GM18520 (cell line): ENCODE results near the gene KHK.

Experiments
- ATAC-seq: cut with Tn5 transposase; IDR thresholded peaks from one replicate; pipeline ENCODE4 v1.9.1; 2021; ENCODE audit not compliant: unreplicated experiment

Gene KHK

DNA sequence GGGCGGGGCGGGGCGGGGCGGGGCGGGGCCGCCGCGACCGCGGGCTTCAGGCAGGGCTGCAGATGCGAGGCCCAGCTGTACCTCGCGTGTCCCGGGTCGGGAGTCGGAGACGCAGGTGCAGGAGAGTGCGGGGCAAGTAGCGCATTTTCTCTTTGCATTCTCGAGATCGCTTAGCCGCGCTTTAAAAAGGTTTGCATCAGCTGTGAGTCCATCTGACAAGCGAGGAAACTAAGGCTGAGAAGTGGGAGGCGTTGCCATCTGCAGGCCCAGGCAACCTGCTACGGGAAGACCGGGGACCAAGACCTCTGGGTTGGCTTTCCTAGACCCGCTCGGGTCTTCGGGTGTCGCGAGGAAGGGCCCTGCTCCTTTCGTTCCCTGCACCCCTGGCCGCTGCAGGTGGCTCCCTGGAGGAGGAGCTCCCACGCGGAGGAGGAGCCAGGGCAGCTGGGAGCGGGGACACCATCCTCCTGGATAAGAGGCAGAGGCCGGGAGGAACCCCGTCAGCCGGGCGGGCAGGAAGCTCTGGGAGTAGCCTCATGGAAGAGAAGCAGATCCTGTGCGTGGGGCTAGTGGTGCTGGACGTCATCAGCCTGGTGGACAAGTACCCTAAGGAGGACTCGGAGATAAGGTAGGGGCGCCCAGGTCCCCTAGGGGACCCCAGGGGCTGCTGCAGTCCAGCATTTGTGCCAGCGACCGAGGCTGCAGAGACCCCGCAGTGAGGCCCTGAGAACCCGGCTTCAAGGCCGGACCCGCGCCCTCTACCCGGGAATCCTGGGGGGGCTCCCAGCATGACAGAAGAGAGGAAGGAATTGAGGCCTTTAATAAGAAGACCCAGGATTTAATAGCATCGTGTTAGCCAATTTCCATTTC is at the start of gene KHK:
TSS of gene KHK (plus strand) at position 49 of the 870 bp plus-strand sequence. CDS start at position 537, 488 bp downstream.
- ATAC-seq: no peak

DNA sequence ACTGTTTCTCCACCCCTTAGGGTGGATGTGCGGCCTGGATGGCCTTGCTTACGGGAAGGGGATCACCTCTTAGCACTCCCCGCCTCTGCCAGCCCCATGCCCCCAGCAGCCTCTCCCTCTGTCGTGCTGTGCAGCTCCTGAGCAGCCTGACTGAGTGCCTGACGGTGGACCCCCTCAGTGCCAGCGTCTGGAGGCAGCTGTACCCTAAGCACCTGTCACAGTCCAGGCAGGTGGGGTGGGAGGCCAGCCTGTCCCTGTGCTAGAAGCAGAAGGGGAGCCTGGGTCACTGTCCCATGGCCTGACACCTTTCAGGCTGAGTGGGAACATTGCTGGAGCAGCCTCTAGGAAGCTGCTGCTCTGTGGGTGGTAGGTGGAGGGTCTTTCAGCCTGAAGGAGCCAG is 48.6 kb upstream of the KHK start:
- ATAC-seq: no peak

DNA sequence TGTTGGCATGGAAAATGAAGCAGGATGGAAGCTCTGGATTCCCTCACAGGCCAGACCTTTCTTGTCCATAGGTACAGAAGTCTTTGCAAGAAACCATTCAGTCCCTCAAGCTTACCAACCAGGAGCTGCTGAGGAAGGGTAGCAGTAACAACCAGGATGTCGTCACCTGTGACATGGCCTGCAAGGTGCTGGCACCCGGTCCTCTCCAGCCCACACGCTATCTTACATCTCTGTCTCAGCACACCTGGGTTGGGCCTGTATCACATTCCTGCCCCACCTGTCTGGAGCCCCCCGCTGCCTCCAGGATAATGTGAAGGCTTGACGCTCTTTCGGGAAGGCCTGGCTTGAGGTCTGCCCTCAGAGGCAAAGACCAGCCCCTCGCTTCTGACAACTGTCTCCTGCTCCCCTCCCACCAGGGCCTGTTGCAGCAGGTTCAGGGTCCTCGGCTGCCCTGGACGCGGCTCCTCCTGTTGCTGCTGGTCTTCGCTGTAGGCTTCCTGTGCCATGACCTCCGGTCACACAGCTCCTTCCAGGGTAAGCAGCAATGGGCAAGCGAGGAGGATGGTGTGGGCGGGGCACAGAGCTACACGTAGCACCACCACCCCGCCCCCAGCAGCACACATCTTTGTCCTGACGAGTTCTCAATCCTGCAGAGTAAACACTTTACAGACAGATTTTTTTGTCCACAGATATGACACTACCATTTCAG is 47.8 kb upstream of the KHK start:
- ATAC-seq: no peak

DNA sequence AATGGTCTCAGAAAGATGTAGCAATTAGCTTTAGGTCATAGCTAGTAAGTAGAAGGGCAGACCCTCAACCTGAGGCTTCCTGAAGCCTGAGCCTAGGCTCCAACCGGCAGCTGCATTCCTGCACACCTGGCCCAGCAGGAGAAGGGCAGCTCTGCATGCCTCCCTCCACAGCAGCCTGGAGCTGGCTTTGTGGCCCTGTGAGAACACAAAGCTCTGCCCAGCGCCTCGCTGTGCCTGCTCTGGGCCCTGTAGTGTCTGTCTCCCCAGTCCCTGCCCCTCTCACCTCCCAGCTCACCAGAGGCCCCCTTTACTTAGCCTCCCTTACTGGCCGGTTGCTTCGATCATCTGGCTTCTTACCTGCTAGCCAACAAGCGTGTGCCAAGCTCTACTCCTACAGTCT is 47.1 kb upstream of the KHK start:
- ATAC-seq: no peak

DNA sequence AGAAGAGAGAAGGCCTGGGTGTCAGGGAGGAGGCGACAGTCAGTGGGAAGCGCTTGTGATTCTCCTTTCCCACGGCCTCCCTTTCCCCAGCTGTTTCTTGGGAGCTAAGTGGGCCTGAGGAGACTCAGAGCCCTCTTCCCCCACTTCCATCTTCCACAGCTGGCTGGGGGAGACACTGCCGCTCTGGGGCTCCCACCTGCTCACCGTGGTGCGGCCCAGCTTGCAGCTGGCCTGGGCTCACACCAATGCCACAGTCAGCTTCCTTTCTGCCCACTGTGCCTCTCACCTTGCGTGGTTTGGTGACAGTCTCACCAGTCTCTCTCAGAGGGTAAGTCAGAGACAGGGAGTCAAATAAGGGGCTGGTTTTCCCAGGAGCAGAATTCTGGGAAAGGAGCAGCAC is 46.7 kb upstream of the KHK start:
- no peak for ATAC-seq

DNA sequence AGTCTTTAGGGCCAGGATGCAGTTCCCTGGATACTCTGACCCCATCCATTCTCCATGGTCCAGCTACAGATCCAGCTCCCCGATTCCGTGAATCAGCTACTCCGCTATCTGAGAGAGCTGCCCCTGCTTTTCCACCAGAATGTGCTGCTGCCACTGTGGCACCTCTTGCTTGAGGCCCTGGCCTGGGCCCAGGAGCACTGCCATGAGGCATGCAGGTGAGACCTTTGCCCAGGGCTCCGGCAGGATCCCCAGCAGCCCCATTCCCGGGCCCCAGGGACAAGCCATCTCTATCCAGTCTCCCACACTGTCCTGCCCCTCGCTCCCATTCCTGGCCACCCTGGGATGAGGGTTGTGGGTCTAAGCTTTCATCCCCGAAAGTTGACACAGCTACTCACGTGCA is 46.3 kb upstream of the KHK start:
- ATAC-seq: no peak

DNA sequence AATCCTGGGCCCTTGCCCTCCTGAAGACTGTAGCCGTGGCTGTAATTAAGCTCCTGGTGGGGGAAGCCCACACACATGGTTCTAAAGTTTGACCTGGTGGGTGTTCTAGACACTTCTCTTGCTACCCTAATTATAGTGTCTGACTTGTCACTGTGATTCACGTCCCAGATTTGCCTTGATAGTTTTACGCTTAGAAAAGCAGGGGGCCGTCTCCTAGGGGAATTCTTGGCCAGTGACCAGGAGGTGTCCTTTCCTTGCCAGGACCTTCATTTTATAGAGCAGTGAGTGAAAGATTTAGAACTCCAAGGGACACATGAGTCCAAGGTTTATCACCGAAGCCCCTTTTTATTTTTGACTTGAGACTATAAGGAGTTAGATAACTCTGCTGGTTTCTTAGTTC is 44.8 kb upstream of the KHK start:
- no peak for ATAC-seq

DNA sequence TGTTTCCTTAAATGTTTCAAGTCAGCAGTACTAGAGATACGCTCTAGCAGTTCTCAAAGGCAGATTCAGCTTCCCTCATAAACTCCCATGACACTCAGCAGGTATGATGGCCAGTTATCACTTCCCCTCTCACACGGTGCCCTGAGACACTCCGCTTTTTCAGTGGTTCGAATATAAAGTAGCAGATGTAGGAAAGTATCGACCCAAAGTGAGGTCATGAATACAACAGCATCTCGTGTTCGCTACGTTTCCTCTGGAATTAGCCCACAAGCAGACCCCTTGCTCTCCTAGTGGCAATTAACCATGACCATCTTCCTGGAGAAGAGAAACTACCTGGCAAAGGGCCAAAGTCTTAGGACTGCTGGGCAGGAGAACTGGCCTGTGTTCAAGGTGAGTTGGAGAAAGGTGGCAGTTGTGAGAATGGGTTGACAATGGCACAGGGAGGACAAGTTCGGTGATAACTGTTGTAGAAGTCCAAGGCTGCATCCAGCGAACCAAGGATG is 44.4 kb upstream of the KHK start:
- no peak for ATAC-seq

DNA sequence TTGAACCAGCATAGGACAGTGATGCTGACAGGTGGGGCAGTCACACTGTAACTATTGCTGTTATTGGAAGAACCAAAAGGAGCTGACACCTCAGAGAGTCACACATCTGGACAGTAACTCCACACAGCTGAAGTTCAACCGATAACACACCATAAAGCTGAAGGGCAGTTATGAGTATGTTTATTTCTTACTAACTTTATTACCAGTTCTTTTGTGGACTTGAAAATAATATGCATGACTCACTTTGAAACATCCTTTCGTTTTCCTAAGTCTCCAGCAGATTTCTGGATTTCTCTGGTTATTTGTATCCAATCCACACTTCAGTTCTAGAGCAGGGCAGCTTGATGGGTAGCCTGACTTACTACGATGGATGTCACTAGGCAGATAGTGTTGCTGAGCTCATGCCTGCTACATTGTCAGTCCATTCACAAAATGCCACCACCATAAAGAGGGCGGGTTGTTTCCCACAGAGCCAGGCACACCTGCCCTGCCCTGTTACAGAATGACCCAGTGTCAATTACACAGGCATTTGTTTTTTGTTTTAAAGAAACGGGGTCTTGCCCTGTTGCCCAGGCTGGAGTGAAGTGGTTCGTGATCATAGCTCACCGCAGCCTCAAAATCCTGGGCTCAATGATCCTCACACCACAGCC is 43.5 kb upstream of the KHK start:
- ATAC-seq: no peak

DNA sequence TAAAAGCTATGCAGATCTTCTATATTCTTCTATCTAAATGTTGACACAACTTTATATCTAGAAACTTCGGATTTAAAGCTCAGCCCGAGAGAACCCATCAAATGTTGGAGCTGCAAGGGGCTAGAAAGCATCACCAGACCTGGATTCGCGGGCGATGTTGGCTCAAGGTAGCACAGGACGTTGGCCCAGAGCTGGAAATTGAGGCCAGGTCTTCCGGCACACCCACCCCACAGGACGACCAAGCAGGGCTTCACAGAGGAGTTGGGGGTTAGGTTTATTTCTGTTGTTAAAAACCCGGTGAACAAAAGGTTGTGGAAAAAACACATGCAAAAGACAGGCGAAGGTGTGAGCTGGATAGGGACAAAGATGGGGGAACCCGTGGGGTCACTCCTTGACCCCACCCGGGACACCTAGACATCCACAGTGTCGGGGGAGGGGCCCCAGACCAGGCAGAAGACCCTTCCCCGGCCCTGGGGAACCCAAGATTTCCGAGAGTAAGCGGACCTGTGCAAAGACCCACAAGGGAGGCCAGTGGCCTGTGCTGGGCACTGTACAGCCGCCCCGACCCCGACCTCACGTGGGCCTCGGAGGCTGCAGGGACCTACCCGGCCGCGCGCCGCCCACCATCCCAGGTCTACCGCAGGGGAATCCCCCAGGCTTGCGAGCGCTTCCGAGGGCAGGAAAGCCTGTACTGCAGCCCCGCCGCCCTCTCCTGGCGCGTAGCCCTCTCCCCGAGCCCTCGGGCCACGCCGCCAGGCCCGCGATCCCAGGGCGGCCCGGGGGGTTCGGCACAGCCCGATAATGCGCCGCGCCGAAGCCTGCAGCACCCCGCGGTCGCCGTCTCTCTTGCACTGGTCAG is 36.9 kb upstream of the KHK start:
- ATAC-seq: no peak

DNA sequence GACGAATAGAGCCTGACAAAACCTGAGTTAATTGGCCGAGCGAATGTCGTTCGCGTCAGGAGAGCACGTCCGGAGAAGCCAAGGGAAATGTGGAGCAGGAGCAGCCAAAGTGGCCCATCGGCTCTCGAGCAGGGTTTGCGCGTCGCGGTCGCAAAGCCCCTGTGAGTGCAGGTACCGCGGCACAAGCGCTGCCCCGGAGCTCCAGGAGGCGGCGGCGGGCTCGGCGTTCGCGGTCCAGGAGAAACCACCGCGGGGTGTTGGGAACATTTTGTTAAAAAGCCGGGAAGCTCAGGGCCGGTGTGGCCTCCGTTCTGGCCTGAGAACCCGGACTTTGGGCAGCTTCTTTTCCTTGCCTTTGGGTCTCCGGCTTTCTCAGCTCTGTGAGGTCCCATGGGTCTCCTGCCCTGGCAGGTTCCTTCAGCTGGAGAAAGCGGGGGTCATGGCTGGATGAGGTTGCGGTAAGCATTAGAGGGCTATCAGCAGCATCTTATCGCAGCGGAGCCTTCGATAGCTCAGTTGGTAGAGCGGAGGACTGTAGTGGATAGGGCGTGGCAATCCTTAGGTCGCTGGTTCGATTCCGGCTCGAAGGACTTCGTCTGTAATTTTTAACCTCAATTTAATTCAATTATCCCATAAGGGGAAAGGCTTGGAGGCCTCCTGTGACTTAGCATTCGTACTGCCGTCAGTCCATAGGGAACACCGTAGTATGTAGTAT is 36.1 kb upstream of the KHK start:
- peak; percentile 42 for ATAC-seq

DNA sequence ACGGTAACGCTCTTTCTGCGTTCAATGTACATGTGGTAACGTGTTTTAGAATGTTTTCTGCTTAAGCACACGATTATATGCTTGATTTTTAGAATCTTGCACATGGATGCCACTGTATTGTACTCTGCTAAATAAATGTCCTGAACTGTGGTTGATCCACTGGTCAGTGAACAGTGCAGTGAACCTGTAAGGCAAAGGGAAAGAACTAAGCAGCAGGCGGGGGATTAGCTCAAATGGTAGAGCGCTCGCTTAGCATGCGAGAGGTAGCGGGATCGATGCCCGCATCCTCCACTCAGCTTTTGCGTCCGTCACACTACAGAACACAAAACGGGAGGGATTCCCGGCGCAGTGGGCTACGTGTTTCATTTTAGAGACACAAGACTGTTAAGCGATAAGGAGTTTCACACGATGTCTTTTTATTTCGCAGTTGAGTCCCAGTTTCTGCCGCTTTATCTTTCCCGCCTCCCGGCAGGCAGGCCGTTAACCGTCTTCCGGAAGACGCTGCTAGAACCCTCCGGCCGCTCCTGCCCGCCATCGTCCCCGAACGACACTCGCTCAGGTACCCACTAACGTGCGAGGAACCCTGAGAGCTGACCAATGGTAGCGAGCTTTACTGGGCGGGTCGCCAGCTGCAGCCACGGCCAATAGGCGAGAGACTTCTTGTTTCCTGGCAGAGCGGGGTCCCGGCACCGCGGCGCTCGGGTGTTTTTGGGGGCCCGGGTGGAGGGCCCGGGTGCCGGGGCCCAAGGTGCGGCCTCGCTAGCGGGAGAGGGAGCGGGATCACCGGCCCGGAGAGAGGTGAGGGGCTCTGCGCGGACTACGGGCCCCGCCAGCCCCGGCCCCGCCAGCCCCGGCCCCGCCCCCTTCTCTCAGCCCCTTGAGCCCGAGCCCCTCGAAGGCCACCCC is 35.3 kb upstream of the KHK start, which contains the start of gene AGBL5:
TSS of gene AGBL5 (plus strand) at position 673 of the 906 bp plus-strand sequence. CDS start 1,291 bp downstream, outside the sequence.
- ATAC-seq: peak; percentile 51

DNA sequence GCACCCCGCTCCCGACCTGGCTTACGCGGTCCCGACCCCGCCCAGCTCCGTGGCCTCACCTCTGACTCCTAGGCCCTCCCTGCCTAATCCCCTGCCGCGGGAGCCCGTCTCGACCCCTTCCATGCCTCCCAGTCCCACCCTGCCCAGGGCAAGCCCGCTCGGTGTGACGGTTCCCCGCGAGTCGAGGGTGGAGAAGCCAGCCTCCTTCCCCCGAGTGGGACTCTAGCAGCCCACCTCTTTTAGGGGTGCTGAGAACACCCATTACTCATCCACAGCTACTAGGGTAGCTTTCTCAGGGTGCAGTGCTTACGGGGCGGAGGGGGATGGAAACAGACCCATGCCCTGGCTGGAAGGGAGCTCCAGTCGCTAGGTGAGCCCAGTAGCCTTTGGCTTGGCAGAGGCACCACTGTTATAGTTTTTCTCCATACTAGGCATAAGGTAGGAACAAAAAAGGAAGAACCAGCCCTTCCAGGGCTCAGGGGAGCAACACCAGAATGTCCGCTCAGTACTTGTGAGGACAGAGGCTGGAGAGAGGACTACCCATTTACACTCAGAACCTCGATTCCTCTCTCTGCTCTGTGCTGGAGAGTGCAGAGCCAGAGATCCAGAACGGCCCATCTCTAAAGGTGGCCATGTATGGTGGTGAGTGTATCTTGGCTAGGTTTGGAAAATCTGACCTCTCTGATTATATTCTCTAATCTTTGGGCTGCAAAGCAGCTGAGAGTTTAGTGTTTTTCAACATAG is 34.5 kb upstream of the KHK start:
- no peak for ATAC-seq

DNA sequence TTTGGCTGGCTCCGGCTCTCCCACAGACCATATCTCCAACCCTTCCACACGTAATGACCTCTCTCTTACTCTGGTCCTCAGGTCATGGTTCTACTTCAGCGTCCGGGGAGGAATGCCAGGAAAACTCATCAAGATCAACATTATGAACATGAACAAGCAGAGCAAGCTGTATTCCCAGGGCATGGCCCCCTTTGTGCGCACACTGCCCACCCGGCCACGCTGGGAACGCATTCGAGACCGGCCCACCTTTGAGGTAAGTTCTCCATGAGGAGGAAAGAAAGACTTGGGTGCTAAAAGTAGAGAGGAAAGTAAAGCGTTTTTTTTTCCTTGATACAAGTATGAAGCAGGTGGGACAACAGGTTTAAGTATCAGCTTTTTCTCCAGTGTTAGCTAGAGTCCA is 33.3 kb upstream of the KHK start:
- no peak for ATAC-seq

DNA sequence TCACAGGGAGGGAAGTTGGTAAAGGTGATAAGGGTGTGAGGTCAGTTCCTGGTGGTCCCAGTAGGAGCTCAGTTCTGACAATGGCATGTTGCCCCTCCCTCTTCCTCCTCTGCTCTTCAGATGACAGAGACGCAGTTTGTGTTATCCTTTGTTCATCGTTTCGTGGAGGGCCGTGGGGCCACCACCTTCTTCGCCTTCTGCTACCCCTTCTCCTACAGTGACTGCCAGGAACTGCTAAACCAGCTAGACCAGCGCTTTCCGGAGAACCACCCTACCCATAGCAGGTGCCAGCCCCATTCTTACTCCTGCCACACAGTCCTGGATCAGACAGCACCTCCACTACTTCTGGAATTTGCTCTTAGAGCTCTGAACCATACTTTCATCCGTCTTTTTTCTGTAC is 32.8 kb upstream of the KHK start:
- no peak for ATAC-seq

DNA sequence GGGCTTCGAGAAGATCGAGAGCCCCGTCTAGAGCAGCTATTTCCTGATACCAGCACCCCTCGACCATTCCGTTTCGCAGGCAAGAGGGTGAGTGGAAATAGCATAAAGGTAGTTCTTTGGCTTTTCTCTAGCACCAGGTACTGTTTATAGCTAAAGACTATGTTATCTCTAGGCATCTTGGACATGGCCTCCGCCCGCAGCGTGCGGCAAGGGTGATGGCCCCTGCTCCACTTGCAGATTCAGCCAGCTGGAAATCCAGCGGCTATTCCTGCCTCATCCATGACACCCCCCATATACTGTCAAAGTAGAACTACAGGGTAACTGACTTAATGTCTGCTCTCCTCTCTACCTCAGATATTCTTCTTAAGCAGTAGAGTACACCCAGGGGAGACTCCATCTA is 31.9 kb upstream of the KHK start:
- ATAC-seq: no peak

DNA sequence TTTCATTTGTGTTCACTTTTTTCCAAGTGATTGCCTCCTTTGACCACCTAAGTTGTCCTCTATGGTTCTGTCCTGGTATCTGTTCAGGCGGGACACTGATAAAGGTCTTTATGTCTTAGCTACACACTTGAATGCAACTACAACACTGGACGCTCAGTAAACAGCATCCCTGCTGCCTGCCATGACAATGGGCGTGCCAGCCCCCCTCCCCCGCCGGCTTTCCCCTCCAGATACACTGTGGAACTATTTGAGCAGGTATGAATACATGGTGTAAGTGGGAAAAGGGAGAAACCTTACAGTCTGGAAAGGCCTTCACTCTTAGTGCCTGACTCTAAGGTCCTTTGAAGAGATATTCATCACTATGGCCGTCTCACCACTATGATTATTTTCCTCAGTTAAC is 29.4 kb upstream of the KHK start:
- no peak for ATAC-seq

DNA sequence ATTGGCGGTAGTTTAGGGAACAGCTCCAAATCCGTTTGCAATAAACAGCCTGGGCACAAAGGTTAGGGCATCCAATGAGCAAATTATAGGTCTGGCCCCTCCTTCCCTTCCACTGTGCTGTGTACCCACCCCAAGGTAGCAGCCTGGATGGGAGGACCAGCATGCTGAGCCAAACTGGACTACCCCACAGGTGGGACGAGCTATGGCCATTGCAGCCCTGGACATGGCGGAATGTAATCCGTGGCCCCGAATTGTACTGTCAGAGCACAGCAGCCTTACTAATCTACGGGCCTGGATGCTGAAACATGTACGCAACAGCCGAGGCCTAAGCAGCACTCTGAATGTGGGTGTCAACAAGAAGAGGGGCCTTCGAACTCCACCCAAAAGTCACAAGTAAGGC is 28.4 kb upstream of the KHK start:
- ATAC-seq: no peak
